ENCODE data around the gene WBP1L. TPM values are rescaled to one million over a fixed set of nuclear protein-coding genes. Genes with fewer than 3 reads are reported as not detected.

Gene WBP1L
- total RNA-seq, 1 donor from 2014 or later, result 26.1 TPM

- TF ChIP-seq CTCF (IDR thresholded peaks at IDR 0.05; ENCODE audit: insufficient read depth, low read length, severe bottlenecking), result no peak
- no peaks in the 10 kb centered on the region for H3K27me3 ChIP-seq (ENCODE audit: control insufficient read depth, insufficient read depth, low read length)
- H3K36me3 ChIP-seq (ENCODE audit: control insufficient read depth, insufficient read depth, low read length), result no peaks in the 10 kb centered on the region
- no peak overlapping the region for H3K4me3 ChIP-seq (ENCODE audit: low read depth, low read length)
- FAIRE-seq (no peak), DNase-seq (ENCODE audit: low read depth) (no peak)
These were observed 48.1 kb downstream of the WBP1L start for GRCh38 chr10:102791754-102792395.

GRCh38 chr10:102795453-102796406 is 52.0 kb downstream of the WBP1L start:
- FAIRE-seq, result no peak
- Histone ChIP-seq H3K36me3 (ENCODE audit: control insufficient read depth, insufficient read depth, low read length) (peaks cover 9% of the 10 kb centered on the region), H3K27me3 (ENCODE audit: control insufficient read depth, insufficient read depth, low read length) (no peaks in the 10 kb centered on the region), H3K4me3 (ENCODE audit: low read depth, low read length) (no peak overlapping the region)
- no peak for TF ChIP-seq CTCF (IDR thresholded peaks at IDR 0.05; ENCODE audit: insufficient read depth, low read length, severe bottlenecking)
- no peak for DNase-seq (ENCODE audit: low read depth)

- FAIRE-seq, result no peak
These were observed 52.8 kb downstream of the WBP1L start for GRCh38 chr10:102796407-102797176.

GRCh38 chr10:102799691-102800471 is 56.1 kb downstream of the WBP1L start:
- H3K36me3 ChIP-seq (ENCODE audit: control insufficient read depth, insufficient read depth, low read length), result peaks cover 9% of the 10 kb centered on the region
- no peak for DNase-seq (ENCODE audit: low read depth)
- H3K4me3 ChIP-seq (ENCODE audit: low read depth, low read length), result no peak overlapping the region
- no peaks in the 10 kb centered on the region for H3K27me3 ChIP-seq (ENCODE audit: control insufficient read depth, insufficient read depth, low read length)
- TF ChIP-seq CTCF (IDR thresholded peaks at IDR 0.05; ENCODE audit: insufficient read depth, low read length, severe bottlenecking), result no peak
- no peak for FAIRE-seq

More at GRCh38 chr10:102796407-102797176, 52.8 kb downstream of the WBP1L start:
- Histone ChIP-seq H3K27me3 (ENCODE audit: control insufficient read depth, insufficient read depth, low read length) (no peaks in the 10 kb centered on the region), H3K36me3 (ENCODE audit: control insufficient read depth, insufficient read depth, low read length) (peaks cover 9% of the 10 kb centered on the region), H3K4me3 (ENCODE audit: low read depth, low read length) (no peak overlapping the region)
- DNase-seq (ENCODE audit: low read depth), result no peak
- TF ChIP-seq CTCF (IDR thresholded peaks at IDR 0.05; ENCODE audit: insufficient read depth, low read length, severe bottlenecking), result no peak

- FAIRE-seq, result no peak
- no peak for DNase-seq (ENCODE audit: low read depth)
- no peaks in the 10 kb centered on the region for H3K27me3 ChIP-seq (ENCODE audit: control insufficient read depth, insufficient read depth, low read length)
- peaks cover 9% of the 10 kb centered on the region for H3K36me3 ChIP-seq (ENCODE audit: control insufficient read depth, insufficient read depth, low read length)
- TF ChIP-seq CTCF (IDR thresholded peaks at IDR 0.05; ENCODE audit: insufficient read depth, low read length, severe bottlenecking), result no peak
- H3K4me3 ChIP-seq (ENCODE audit: low read depth, low read length), result no peak overlapping the region
These were observed 57.0 kb downstream of the WBP1L start for GRCh38 chr10:102800611-102801335.
